Chondrocyte (in vitro differentiated cells): ENCODE data around the gene LRRC4C. TPM values are rescaled to one million over a fixed set of nuclear protein-coding genes. Genes with fewer than 3 reads are reported as not detected.

Experiments
- DNase-seq: peaks from one replicate; pipeline ENCODE4 v3.0.0; 2021; ENCODE audit warnings: mixed read lengths, low spot score
- H3K27ac Mint-ChIP-seq: one replicate; pipeline ENCODE4 v1.8.0; 2021; ENCODE audit warnings: mild to moderate bottlenecking, moderate library complexity, mixed read lengths; ENCODE audit not compliant: unreplicated experiment
- H3K27me3 Mint-ChIP-seq: 2 replicates; pipeline ENCODE4 v1.8.0; 2021; ENCODE audit warnings: low read depth, mixed read lengths
- H3K36me3 Mint-ChIP-seq: 2 replicates; pipeline ENCODE4 v1.8.0; 2021; ENCODE audit warnings: low read depth, mixed read lengths
- H3K4me1 Mint-ChIP-seq: 2 replicates; pipeline ENCODE4 v1.8.0; 2021; ENCODE audit warnings: low read depth, mild to moderate bottlenecking, mixed read lengths
- H3K4me3 Mint-ChIP-seq: one replicate; pipeline ENCODE4 v1.8.0; 2021; ENCODE audit warnings: mild to moderate bottlenecking, moderate library complexity, mixed read lengths; ENCODE audit not compliant: unreplicated experiment
- H3K9me3 Mint-ChIP-seq: 2 replicates; pipeline ENCODE4 v1.8.0; 2021; ENCODE audit warnings: low read depth, mixed read lengths
- CTCF ChIP-seq: fragments of 200-600 bp; sonication (generic); IDR thresholded peaks from 2 replicates; pipeline ENCODE4 v1.5.0; 2021; ENCODE audit warnings: antibody characterized with exemption, mild to moderate bottlenecking, moderate library complexity
- total RNA-seq: library from RNA; stranded (reverse); gene quantifications from 3 replicates; pipeline ENCODE4 v1.2.1, GENCODE V29; 2021

Gene LRRC4C
- total RNA-seq, 1 donor from 2014 or later: 0.72 TPM

- Mint-ChIP-seq H3K27ac (no peak overlapping the region), H3K36me3 (no peaks in the 10 kb centered on the region), H3K4me3 (no peak overlapping the region), H3K4me1 (no peaks in the 10 kb centered on the region), H3K9me3 (peaks cover 2% of the 10 kb centered on the region), H3K27me3 (no peaks in the 10 kb centered on the region)
- no peak for TF ChIP-seq CTCF
- DNase-seq: no peak
Observed at GRCh38 chr11:41056892-41057569, 402.4 kb downstream of the LRRC4C start.

- H3K27me3 Mint-ChIP-seq: no peaks in the 10 kb centered on the region
- H3K27ac Mint-ChIP-seq: no peak overlapping the region
- peaks cover 2% of the 10 kb centered on the region for H3K9me3 Mint-ChIP-seq
- H3K4me1 Mint-ChIP-seq: no peaks in the 10 kb centered on the region
- no peak for DNase-seq
- no peaks in the 10 kb centered on the region for H3K36me3 Mint-ChIP-seq
- H3K4me3 Mint-ChIP-seq: no peak overlapping the region
- no peak for TF ChIP-seq CTCF
Observed at GRCh38 chr11:41053894-41054293, 405.6 kb downstream of the LRRC4C start.

GRCh38 chr11:41051919-41052635, 407.4 kb downstream of the LRRC4C start:
- no peaks in the 10 kb centered on the region for H3K4me1 Mint-ChIP-seq
- no peak for DNase-seq
- no peaks in the 10 kb centered on the region for H3K27me3 Mint-ChIP-seq
- H3K27ac Mint-ChIP-seq: no peak overlapping the region
- no peak for TF ChIP-seq CTCF
- H3K9me3 Mint-ChIP-seq: peaks cover 2% of the 10 kb centered on the region
- H3K4me3 Mint-ChIP-seq: no peak overlapping the region
- no peaks in the 10 kb centered on the region for H3K36me3 Mint-ChIP-seq

- Mint-ChIP-seq H3K36me3 (no peaks in the 10 kb centered on the region), H3K4me1 (no peaks in the 10 kb centered on the region), H3K27ac (no peak overlapping the region), H3K27me3 (no peaks in the 10 kb centered on the region), H3K4me3 (no peak overlapping the region), H3K9me3 (peaks cover 2% of the 10 kb centered on the region)
- DNase-seq: no peak
- no peak for TF ChIP-seq CTCF
Observed at GRCh38 chr11:41050791-41051190, 408.7 kb downstream of the LRRC4C start.

GRCh38 chr11:41047229-41047628, 412.2 kb downstream of the LRRC4C start:
- Mint-ChIP-seq H3K27me3 (no peaks in the 10 kb centered on the region), H3K4me3 (no peak overlapping the region), H3K27ac (no peak overlapping the region), H3K36me3 (no peaks in the 10 kb centered on the region), H3K9me3 (peaks cover 2% of the 10 kb centered on the region), H3K4me1 (no peaks in the 10 kb centered on the region)
- TF ChIP-seq CTCF: no peak
- DNase-seq: no peak
